Breast epithelium (tissue), 3 donors: Measurements from ENCODE around the gene SRMS.

Experiments
- POLR2AphosphoS5 ChIP-seq, 3 donors: sonication (generic); formaldehyde crosslinking; IDR thresholded peaks; one replicate each; pipeline ENCODE4 v1.6.1; 2017; ENCODE audit warnings: antibody characterized with exemption in 3 of 3
- TF ChIP-seq, protein P1 (sequence below), 3 donors: fragments of 450-650 bp; IDR thresholded peaks; one replicate each; pipeline ENCODE4 v1.5.1; 2016 to 2017; ENCODE audit warnings: antibody characterized with exemption in 3 of 3, mild to moderate bottlenecking in 3 of 3, moderate library complexity in 3 of 3

GRCh38 chr20:63596423-63596822, 48.9 kb upstream of the SRMS start:
- TF ChIP-seq, protein P1, sequence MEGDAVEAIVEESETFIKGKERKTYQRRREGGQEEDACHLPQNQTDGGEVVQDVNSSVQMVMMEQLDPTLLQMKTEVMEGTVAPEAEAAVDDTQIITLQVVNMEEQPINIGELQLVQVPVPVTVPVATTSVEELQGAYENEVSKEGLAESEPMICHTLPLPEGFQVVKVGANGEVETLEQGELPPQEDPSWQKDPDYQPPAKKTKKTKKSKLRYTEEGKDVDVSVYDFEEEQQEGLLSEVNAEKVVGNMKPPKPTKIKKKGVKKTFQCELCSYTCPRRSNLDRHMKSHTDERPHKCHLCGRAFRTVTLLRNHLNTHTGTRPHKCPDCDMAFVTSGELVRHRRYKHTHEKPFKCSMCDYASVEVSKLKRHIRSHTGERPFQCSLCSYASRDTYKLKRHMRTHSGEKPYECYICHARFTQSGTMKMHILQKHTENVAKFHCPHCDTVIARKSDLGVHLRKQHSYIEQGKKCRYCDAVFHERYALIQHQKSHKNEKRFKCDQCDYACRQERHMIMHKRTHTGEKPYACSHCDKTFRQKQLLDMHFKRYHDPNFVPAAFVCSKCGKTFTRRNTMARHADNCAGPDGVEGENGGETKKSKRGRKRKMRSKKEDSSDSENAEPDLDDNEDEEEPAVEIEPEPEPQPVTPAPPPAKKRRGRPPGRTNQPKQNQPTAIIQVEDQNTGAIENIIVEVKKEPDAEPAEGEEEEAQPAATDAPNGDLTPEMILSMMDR (IDR thresholded peaks at IDR 0.05) = no peak
- no peak for TF ChIP-seq POLR2AphosphoS5 (IDR thresholded peaks at IDR 0.05)
